Mucosa of descending colon (tissue), 3 donors: ENCODE results near the gene PDPR. TPM values are rescaled to one million over a fixed set of nuclear protein-coding genes. Genes with fewer than 3 reads are reported as not detected.

Source experiments
- total RNA-seq, 3 donors: library from RNA; stranded (reverse); fragmentation: NEBNext Ultra II Directional in 2 of 3; extraction: Animal tissue kit (Norgen Biotek cat#: 25700) in 2 of 3; gene quantifications; one replicate each; pipeline versions ENCODE4 v1.2.1 to v1.2.4, GENCODE V29; 2021 to 2023
- donor health status: DM: no; HTN: no; CAD: no; lungs with moderate emphysema.
- donor health status: DM: no; HTN: no; CAD: no.
- donor health status: DM: no; HTN: yes; CAD: no.

The PDPR gene
- total RNA-seq, 3 donors from 2014 or later, result 21.0 to 43.6 (median 31.0) TPM

Other genes starting within 250 kb of the PDPR start
- gene CLEC18A, start 163.0 kb upstream of the PDPR start, total RNA-seq, result 1 to 10 TPM in 2 of 3 donors, under 1 TPM in 1; 0.43 to 2.9 (median 1.6) TPM
- gene CLEC18C, start 59.5 kb downstream of the PDPR start, total RNA-seq, result under 1 TPM; 0.61 to 0.87 (median 0.70) TPM
- 10 to 100 TPM; 14.7 to 29.3 (median 19.4) TPM for gene EXOSC6, start 137.6 kb downstream of the PDPR start, total RNA-seq
- gene AARS1, start 175.2 kb downstream of the PDPR start, total RNA-seq, result 10 to 100 TPM; 30.1 to 77.7 (median 42.7) TPM
- gene DDX19B, start 184.9 kb downstream of the PDPR start, total RNA-seq, result 10 to 100 TPM; 22.5 to 34.7 (median 28.7) TPM
- 10 to 100 TPM; 19.1 to 34.7 (median 21.4) TPM for gene DDX19A, start 232.6 kb downstream of the PDPR start, total RNA-seq